SK-N-SH treated with all-trans-retinoic acid at 6 μM for 48 hours (cell line): ENCODE data around the gene LAD1.

Experiments used
- ATAC-seq: fragments of 200-7000 bp; cut with Tn5 transposase; 3 replicates; pipeline ENCODE4 v1.9.1; 2020; ENCODE audit warnings: mild to moderate bottlenecking, moderate library complexity
- ARNTL ChIP-seq: fragments of 450-650 bp; formaldehyde crosslinking; IDR thresholded peaks from 2 replicates; pipeline ENCODE4 v1.5.0; 2020; ENCODE audit warnings: low read depth, mild to moderate bottlenecking, moderate library complexity, borderline replicate concordance
- BACH2 ChIP-seq: fragments of 250-450 bp; sonication (Bioruptor Pico); IDR thresholded peaks from 2 replicates; pipeline ENCODE4 v1.9.0; 2021; ENCODE audit warnings: mild to moderate bottlenecking, borderline replicate concordance
- CSDC2 ChIP-seq: fragments of 250-450 bp; sonication (Bioruptor Pico); IDR thresholded peaks from 2 replicates; pipeline ENCODE4 v1.5.0; 2020; ENCODE audit warnings: mild to moderate bottlenecking, moderate library complexity
- ESRRG ChIP-seq: fragments of 250-450 bp; sonication (Bioruptor Pico); IDR thresholded peaks from 2 replicates; pipeline ENCODE4 v1.6.1; 2021; ENCODE audit warnings: mild to moderate bottlenecking
- GLIS3 ChIP-seq: fragments of 250-450 bp; sonication (Bioruptor Pico); IDR thresholded peaks from 2 replicates; pipeline ENCODE4 v1.5.0; 2020; ENCODE audit warnings: mild to moderate bottlenecking, moderate library complexity
- ISL1 ChIP-seq: fragments of 250-450 bp; sonication (Bioruptor Pico); IDR thresholded peaks from 2 replicates; pipeline ENCODE4 v2.1.2; 2022; ENCODE audit warnings: mild to moderate bottlenecking, moderate library complexity
- OSR1 ChIP-seq: fragments of 250-450 bp; sonication (Bioruptor Pico); IDR thresholded peaks from 2 replicates; pipeline ENCODE4 v1.8.0; 2022; ENCODE audit warnings: moderate library complexity, mild to moderate bottlenecking, inconsistent platforms
- PPARA ChIP-seq: fragments of 250-450 bp; sonication (Bioruptor Pico); IDR thresholded peaks from 2 replicates; pipeline ENCODE4 v1.5.0; 2020; ENCODE audit warnings: mild to moderate bottlenecking, borderline replicate concordance
- RARB ChIP-seq: fragments of 250-450 bp; sonication (Bioruptor Pico); IDR thresholded peaks from 2 replicates; pipeline ENCODE4 v1.8.0; 2021; ENCODE audit warnings: mild to moderate bottlenecking, moderate library complexity
- SNAI2 ChIP-seq: fragments of 250-450 bp; sonication (Bioruptor Pico); IDR thresholded peaks from 2 replicates; pipeline ENCODE4 v1.5.0; 2020; ENCODE audit warnings: mild to moderate bottlenecking, moderate library complexity
- TCF4 ChIP-seq: fragments of 250-450 bp; sonication (Bioruptor Pico); IDR thresholded peaks from 2 replicates; pipeline ENCODE4 v1.8.0; 2021; ENCODE audit warnings: mild to moderate bottlenecking, moderate library complexity, borderline replicate concordance
- TOX ChIP-seq: fragments of 250-450 bp; sonication (Bioruptor Pico); IDR thresholded peaks from 2 replicates; pipeline ENCODE4 v1.8.0; 2021; ENCODE audit warnings: mild to moderate bottlenecking, moderate library complexity, borderline replicate concordance
- ZC3H10 ChIP-seq: fragments of 250-450 bp; sonication (Bioruptor Pico); IDR thresholded peaks from 2 replicates; pipeline ENCODE4 v1.5.1; 2021; ENCODE audit warnings: mild to moderate bottlenecking, moderate library complexity
- ZFP3 ChIP-seq: fragments of 250-450 bp; sonication (Bioruptor Pico); IDR thresholded peaks from 2 replicates; pipeline ENCODE4 v1.5.0; 2020; ENCODE audit warnings: mild to moderate bottlenecking, moderate library complexity
- ZFP30 ChIP-seq: fragments of 450-650 bp; formaldehyde crosslinking; IDR thresholded peaks from 2 replicates; pipeline ENCODE4 v1.5.0; 2022; ENCODE audit warnings: mild to moderate bottlenecking, moderate library complexity
- ZNF70 ChIP-seq: fragments of 450-650 bp; formaldehyde crosslinking; IDR thresholded peaks from 2 replicates; pipeline ENCODE4 v1.5.0; 2020; ENCODE audit warnings: mild to moderate bottlenecking, moderate library complexity
- ZNF8 ChIP-seq: fragments of 450-650 bp; formaldehyde crosslinking; IDR thresholded peaks from 2 replicates; pipeline ENCODE4 v1.5.0; 2020; ENCODE audit warnings: mild to moderate bottlenecking, moderate library complexity
- TF ChIP-seq, protein P1 (sequence below): fragments of 250-450 bp; sonication (Bioruptor Pico); IDR thresholded peaks from 2 replicates; pipeline ENCODE4 v1.5.1; 2020; ENCODE audit warnings: low read depth, mild to moderate bottlenecking, moderate library complexity
- TF ChIP-seq, protein P2 (sequence below): fragments of 250-450 bp; sonication (Bioruptor Pico); IDR thresholded peaks from 2 replicates; pipeline ENCODE4 v1.5.0; 2020; ENCODE audit warnings: mild to moderate bottlenecking, moderate library complexity
- TF ChIP-seq, protein P3 (sequence below): fragments of 250-450 bp; sonication (Bioruptor Pico); IDR thresholded peaks from 2 replicates; pipeline ENCODE4 v1.5.1; 2021; ENCODE audit warnings: mild to moderate bottlenecking, moderate library complexity
- TF ChIP-seq, protein P4 (sequence below): fragments of 250-450 bp; sonication (Bioruptor Pico); IDR thresholded peaks from 2 replicates; pipeline ENCODE4 v1.8.0; 2021; ENCODE audit warnings: low read depth, mild to moderate bottlenecking, moderate library complexity, borderline replicate concordance
- TF ChIP-seq, protein P5 (sequence below): fragments of 250-450 bp; sonication (Bioruptor Pico); IDR thresholded peaks from 2 replicates; pipeline ENCODE4 v1.8.0; 2020; ENCODE audit warnings: mild to moderate bottlenecking, moderate library complexity, borderline replicate concordance

The LAD1 gene

DNA sequence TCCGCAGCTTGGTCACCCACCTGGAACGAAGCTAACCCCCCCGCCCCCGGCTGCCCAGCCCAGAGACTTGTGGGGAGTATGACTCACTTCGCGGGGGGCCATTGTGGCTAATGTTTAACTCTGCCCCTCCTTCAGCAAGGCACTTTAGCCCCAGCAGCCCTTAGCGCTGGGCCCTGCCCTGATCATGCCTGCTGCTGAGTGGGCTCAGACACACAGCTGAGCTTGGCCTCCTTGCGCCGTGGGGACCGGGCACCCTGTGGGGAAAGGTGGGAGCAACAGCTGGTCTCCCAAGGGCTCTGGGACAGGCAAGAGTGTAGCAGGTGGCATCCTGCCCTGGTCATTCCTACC is 6.3 kb upstream of the LAD1 start (continued):
- TF ChIP-seq, protein P1, sequence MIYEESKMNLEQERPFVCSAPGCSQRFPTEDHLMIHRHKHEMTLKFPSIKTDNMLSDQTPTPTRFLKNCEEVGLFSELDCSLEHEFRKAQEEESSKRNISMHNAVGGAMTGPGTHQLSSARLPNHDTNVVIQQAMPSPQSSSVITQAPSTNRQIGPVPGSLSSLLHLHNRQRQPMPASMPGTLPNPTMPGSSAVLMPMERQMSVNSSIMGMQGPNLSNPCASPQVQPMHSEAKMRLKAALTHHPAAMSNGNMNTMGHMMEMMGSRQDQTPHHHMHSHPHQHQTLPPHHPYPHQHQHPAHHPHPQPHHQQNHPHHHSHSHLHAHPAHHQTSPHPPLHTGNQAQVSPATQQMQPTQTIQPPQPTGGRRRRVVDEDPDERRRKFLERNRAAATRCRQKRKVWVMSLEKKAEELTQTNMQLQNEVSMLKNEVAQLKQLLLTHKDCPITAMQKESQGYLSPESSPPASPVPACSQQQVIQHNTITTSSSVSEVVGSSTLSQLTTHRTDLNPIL (CRISPR knock-in tag) = no peak
- TF ChIP-seq TOX (no peak), ZNF8 (no peak), BACH2 (CRISPR knock-in tag) (no peak)
- TF ChIP-seq, all 23 proteins: peak for 0

DNA sequence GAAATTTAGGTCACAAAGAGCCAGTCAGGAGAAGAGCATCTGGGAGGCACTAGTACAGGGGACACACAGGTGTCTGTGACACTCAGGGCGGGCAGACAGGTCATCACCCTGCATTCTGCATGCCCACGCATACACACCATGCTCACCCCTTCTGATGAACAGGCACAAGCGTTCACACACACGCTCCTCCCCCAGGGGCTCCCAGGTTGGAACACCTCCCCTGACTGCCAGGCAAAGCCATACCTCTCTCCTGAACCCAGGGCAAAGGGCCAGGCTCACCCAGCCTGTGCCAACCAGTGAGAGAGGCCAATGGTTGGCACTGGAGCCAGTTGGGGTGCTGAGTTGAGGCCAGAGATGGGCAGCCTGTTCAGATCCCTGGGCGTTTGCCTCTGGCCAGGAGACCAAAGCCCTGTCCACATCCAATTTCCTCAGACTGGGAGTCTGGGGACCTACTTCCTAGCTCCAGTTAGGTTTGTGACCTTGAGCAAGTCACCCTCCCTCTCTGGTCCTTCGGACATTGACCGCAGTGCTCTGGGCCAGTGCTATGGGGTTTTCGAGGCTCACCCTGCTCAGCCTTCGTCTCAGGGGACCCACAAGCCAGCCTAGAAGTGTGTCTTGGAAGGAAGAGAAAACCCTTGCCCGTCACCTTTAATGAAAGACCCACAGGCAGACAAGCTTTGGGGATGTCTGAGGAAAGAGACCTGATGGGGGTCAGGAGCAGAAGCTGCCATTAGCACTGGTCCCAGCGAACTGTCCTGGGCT is 5.8 kb upstream of the LAD1 start:
- no peak for TF ChIP-seq ZNF70 (CRISPR knock-in tag)
- no peak for TF ChIP-seq ZFP3
- no peak for TF ChIP-seq ZC3H10 (CRISPR knock-in tag)
- no peak for TF ChIP-seq ISL1 (CRISPR knock-in tag)
- TF ChIP-seq PPARA (CRISPR knock-in tag) = no peak
- no peak for TF ChIP-seq OSR1 (CRISPR knock-in tag)
- no peak for TF ChIP-seq ZNF8
- TF ChIP-seq, protein P2, sequence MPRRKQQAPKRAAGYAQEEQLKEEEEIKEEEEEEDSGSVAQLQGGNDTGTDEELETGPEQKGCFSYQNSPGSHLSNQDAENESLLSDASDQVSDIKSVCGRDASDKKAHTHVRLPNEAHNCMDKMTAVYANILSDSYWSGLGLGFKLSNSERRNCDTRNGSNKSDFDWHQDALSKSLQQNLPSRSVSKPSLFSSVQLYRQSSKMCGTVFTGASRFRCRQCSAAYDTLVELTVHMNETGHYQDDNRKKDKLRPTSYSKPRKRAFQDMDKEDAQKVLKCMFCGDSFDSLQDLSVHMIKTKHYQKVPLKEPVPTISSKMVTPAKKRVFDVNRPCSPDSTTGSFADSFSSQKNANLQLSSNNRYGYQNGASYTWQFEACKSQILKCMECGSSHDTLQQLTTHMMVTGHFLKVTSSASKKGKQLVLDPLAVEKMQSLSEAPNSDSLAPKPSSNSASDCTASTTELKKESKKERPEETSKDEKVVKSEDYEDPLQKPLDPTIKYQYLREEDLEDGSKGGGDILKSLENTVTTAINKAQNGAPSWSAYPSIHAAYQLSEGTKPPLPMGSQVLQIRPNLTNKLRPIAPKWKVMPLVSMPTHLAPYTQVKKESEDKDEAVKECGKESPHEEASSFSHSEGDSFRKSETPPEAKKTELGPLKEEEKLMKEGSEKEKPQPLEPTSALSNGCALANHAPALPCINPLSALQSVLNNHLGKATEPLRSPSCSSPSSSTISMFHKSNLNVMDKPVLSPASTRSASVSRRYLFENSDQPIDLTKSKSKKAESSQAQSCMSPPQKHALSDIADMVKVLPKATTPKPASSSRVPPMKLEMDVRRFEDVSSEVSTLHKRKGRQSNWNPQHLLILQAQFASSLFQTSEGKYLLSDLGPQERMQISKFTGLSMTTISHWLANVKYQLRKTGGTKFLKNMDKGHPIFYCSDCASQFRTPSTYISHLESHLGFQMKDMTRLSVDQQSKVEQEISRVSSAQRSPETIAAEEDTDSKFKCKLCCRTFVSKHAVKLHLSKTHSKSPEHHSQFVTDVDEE = no peak
- no peak for TF ChIP-seq BACH2 (CRISPR knock-in tag)
- TF ChIP-seq, protein P1 (CRISPR knock-in tag) = no peak
- TF ChIP-seq RARB (CRISPR knock-in tag) = no peak
- TF ChIP-seq SNAI2 (CRISPR knock-in tag) = no peak
- no peak for TF ChIP-seq TOX
- TF ChIP-seq ARNTL (CRISPR knock-in tag) = no peak
- no peak for TF ChIP-seq TCF4 (CRISPR knock-in tag)
- no peak for TF ChIP-seq CSDC2 (CRISPR knock-in tag)
- no peak for TF ChIP-seq ESRRG (CRISPR knock-in tag)
- no peak for TF ChIP-seq GLIS3 (CRISPR knock-in tag)
- TF ChIP-seq, protein P3, sequence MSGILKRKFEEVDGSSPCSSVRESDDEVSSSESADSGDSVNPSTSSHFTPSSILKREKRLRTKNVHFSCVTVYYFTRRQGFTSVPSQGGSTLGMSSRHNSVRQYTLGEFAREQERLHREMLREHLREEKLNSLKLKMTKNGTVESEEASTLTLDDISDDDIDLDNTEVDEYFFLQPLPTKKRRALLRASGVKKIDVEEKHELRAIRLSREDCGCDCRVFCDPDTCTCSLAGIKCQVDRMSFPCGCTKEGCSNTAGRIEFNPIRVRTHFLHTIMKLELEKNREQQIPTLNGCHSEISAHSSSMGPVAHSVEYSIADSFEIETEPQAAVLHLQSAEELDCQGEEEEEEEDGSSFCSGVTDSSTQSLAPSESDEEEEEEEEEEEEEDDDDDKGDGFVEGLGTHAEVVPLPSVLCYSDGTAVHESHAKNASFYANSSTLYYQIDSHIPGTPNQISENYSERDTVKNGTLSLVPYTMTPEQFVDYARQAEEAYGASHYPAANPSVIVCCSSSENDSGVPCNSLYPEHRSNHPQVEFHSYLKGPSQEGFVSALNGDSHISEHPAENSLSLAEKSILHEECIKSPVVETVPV (CRISPR knock-in tag) = no peak
- TF ChIP-seq, protein P4, sequence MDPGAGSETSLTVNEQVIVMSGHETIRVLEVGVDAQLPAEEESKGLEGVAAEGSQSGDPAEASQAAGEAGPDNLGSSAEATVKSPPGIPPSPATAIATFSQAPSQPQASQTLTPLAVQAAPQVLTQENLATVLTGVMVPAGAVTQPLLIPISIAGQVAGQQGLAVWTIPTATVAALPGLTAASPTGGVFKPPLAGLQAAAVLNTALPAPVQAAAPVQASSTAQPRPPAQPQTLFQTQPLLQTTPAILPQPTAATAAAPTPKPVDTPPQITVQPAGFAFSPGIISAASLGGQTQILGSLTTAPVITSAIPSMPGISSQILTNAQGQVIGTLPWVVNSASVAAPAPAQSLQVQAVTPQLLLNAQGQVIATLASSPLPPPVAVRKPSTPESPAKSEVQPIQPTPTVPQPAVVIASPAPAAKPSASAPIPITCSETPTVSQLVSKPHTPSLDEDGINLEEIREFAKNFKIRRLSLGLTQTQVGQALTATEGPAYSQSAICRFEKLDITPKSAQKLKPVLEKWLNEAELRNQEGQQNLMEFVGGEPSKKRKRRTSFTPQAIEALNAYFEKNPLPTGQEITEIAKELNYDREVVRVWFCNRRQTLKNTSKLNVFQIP (CRISPR knock-in tag) = no peak
- no peak for ATAC-seq

DNA sequence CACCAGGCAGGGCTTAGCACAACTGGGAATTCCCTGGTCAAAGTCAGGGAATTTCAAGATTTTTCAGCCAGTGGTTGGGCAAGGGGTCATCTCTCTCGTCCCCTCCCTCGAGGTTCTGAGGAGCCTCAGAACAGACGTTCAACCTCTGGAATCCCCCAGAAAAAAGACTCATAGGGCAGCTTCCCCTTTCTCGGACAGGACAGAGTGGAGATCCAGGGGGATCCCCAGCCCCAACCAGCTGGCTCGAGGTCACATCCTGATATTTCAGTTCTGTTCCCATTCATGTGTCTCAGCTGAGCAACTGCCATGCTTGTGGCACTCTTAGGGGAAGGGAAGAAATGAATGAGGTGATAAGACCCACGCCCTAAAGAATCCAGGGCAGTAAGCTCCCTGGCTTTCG is 4.9 kb upstream of the LAD1 start:
- ATAC-seq = no peak
- TF ChIP-seq, protein P4 (CRISPR knock-in tag) = no peak
- TF ChIP-seq CSDC2 (CRISPR knock-in tag) (no peak), ZC3H10 (CRISPR knock-in tag) (no peak), TOX (no peak), BACH2 (CRISPR knock-in tag) (no peak), ZFP30 (CRISPR knock-in tag) (no peak), ZNF8 (no peak)
- TF ChIP-seq, protein P3 (CRISPR knock-in tag) = no peak
- TF ChIP-seq, protein P5, sequence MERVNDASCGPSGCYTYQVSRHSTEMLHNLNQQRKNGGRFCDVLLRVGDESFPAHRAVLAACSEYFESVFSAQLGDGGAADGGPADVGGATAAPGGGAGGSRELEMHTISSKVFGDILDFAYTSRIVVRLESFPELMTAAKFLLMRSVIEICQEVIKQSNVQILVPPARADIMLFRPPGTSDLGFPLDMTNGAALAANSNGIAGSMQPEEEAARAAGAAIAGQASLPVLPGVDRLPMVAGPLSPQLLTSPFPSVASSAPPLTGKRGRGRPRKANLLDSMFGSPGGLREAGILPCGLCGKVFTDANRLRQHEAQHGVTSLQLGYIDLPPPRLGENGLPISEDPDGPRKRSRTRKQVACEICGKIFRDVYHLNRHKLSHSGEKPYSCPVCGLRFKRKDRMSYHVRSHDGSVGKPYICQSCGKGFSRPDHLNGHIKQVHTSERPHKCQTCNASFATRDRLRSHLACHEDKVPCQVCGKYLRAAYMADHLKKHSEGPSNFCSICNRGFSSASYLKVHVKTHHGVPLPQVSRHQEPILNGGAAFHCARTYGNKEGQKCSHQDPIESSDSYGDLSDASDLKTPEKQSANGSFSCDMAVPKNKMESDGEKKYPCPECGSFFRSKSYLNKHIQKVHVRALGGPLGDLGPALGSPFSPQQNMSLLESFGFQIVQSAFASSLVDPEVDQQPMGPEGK (CRISPR knock-in tag) = no peak
- TF ChIP-seq, protein P1 (CRISPR knock-in tag) = no peak
